ENCODE results near the gene DLG2. TPM values are rescaled to one million over a fixed set of nuclear protein-coding genes. Genes with fewer than 3 reads are reported as not detected.
"Not testable (repeated sequence)": the region's sequence is repeated elsewhere in the genome, so short reads cannot be mapped to it uniquely, and the experiment has no call there.

DLG2 gene
- total RNA-seq, 1 donor from 2014 or later, result 4.7 TPM

- ATAC-seq (no peak), DNase-seq (ENCODE audit: low spot score) (no peak)
Measured at GRCh38 chr11:85247797-85248196, 379.3 kb downstream of the DLG2 start.

- no peak for DNase-seq (ENCODE audit: low spot score)
- no peak for ATAC-seq
Measured at GRCh38 chr11:85238906-85239305, 388.2 kb downstream of the DLG2 start.

GRCh38 chr11:85238038-85238437 lies 389.1 kb downstream of the DLG2 start:
- not testable (repeated sequence) for DNase-seq (ENCODE audit: low spot score); ATAC-seq

DNA sequence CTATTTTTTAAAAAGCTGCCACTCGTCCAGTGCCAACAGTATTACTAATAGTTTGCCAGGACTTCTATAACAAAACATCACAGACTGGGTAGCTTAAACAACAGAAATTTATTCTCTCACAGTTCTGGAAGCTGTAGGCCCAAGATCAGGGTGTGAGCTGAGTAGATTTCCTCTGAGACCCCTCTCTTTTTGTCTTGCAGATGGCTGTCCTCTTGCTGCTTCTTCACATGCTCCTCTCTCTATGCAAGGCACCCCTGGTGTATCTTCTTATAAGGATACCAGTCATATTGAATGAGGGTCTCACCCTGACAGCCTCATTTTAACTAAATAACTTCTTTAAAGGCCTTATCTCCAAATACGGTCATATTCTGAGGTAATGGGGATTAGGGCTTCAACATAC lies 390.9 kb downstream of the DLG2 start:
- ATAC-seq, result no peak
- DNase-seq (ENCODE audit: low spot score), result no peak

GRCh38 chr11:85232559-85232958 lies 394.6 kb downstream of the DLG2 start:
- DNase-seq (ENCODE audit: low spot score) (no peak), ATAC-seq (no peak)

DNA sequence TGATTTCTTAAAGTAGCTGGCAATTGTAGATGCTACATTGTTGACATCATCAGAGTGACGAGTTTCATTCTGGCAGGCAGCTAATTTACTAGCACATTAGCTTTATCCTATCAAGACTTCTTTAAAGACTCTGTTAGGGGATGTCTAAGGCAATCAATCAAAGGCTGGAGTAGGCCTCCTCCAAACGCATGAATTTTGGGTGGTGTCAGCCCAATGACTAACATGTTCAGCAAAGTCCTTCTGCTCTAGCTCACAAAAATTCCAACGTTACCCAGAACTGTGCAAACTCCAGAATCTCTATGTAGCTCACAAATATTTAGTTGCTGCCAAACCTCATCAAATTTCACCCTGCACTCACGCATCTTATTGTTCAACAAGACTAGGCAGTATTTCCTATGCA lies 395.6 kb downstream of the DLG2 start:
- no peak for ATAC-seq

GRCh38 chr11:85229723-85230122 lies 397.4 kb downstream of the DLG2 start:
- DNase-seq (ENCODE audit: low spot score); ATAC-seq: not testable (repeated sequence)

More for the DNA sequence above, 395.6 kb downstream of the DLG2 start:
- DNase-seq (ENCODE audit: low spot score), result no peak

DNA sequence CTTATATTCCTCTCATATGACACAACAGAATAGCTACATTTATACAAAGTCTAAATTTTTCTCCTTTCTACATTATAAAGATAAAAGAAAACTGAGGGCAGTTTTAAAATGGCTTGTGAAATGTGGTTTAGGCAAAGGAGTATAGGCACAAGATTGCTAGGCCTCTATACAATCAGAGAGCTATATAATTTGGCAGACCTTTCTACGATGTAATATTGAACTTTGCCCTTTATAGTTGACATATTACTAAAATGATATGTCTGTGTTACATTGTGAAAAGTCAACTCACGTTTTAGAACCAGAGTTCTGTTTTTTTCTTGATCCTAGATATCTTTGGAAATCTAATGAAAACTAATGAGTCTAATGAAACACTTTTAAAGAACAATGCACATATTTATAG lies 430.2 kb downstream of the DLG2 start:
- DNase-seq (ENCODE audit: low spot score) (no peak), ATAC-seq (no peak)

DNA sequence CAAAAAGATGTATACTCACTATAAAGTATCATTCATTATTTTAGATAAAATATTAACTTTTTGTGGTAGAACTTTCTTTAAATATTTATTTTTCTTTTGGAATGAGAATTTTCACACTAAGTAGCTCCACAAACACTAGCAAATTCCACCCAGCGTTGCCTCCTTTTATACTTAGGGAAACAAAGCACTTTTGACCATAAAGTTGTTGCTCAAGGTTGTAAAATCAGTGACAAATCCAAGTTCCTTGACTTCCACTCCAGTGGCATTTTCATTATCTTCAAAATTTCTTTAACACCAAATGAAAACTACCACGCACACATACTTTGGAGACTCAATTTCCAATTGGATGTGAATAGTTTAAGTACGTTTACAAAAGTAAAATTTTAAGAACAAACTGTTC lies 431.2 kb downstream of the DLG2 start:
- ATAC-seq, result no peak
- DNase-seq (ENCODE audit: low spot score), result no peak

GRCh38 chr11:85187992-85188391 lies 439.2 kb downstream of the DLG2 start:
- ATAC-seq, result no peak
- no peak for DNase-seq (ENCODE audit: low spot score)

GRCh38 chr11:85184721-85185120 lies 442.4 kb downstream of the DLG2 start:
- ATAC-seq (no peak), DNase-seq (ENCODE audit: low spot score) (no peak)

GRCh38 chr11:85182441-85183387 lies 444.4 kb downstream of the DLG2 start:
- DNase-seq (ENCODE audit: low spot score), result no peak
- ATAC-seq, result no peak

- ATAC-seq (no peak), DNase-seq (ENCODE audit: low spot score) (no peak)
Measured at GRCh38 chr11:85180528-85180927, 446.6 kb downstream of the DLG2 start.

DNA sequence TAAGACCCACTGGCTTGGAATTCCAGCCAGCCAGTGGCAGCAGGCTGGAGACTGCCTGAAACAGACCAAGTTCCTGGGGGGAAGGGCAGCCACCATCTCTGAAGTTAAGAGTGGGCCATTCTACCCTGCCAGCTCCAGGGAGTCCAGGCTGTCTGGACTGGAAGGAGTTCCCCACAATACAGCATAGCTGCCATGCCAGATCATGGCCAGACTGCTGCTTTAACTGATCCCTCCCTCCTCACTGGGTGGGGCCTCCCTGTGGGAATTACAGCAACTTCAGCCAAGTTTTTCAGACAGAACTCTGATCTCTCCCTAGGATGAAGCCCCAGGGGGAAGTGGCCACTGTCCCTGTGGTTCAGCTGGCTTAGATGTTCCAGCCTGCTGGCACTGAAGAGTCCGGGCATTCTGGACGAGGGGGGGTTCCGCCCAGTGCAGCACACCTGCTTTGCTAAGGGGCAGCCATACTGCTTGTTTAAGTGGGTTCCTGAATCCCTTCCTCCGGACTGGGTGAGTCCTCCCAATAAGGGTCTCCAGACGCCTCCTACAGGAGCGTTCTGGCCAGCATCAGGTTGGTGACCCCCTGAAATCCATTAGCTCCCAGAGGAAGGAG lies 455.4 kb downstream of the DLG2 start:
- DNase-seq (ENCODE audit: low spot score) (no peak), ATAC-seq (no peak)

DNA sequence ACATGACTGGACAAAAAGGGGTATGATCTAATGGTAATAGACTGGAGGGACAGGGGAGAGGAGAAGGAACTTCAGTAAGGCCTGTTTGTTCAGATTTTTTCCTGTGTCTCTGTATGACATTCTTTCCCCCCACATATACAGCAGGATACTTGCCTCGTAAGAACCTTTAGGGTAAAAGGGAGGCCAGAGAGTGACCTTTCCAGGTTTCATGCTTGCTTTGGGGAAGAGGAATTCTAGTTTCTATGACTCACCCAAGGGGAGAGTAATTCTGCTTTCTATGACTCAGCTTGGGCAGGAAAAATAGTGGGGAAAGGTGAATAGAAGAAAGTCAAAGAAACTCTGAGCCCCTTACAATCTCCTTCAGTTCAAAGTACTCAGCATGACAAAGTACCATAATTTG lies 457.0 kb downstream of the DLG2 start:
- no peak for DNase-seq (ENCODE audit: low spot score)

GRCh38 chr11:85167471-85167870 lies 459.7 kb downstream of the DLG2 start:
- ATAC-seq (no peak), DNase-seq (ENCODE audit: low spot score) (no peak)

More for the DNA sequence above, 457.0 kb downstream of the DLG2 start:
- no peak for ATAC-seq

DNA sequence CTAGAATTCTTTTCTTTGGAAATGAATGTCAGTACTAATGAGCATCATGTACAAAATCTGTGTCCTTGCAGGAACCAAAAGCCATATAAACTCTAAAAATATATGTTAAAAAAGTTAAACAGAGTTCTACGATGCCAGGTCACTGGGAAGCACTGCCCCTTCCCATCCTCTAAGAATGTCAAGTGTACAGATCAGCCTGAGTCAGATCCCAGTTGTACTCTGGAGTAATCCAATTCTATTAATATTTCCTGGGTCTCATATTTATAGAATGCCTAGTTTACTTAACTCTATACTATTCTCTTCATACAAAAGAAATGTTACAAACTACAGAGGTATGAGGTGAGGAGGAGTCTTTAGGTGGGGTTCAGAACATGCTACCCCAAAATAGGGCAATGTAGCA lies 460.1 kb downstream of the DLG2 start:
- ATAC-seq (no peak), DNase-seq (ENCODE audit: low spot score) (no peak)

- ATAC-seq, result no peak
Measured at GRCh38 chr11:85165819-85166218, 461.3 kb downstream of the DLG2 start.

GRCh38 chr11:85164743-85165142 lies 462.4 kb downstream of the DLG2 start:
- no peak for ATAC-seq
- no peak for DNase-seq (ENCODE audit: low spot score)

More at GRCh38 chr11:85165819-85166218, 461.3 kb downstream of the DLG2 start:
- no peak for DNase-seq (ENCODE audit: low spot score)

GRCh38 chr11:85154294-85154693 lies 472.9 kb downstream of the DLG2 start:
- ATAC-seq, result no peak
- DNase-seq (ENCODE audit: low spot score), result no peak

DNA sequence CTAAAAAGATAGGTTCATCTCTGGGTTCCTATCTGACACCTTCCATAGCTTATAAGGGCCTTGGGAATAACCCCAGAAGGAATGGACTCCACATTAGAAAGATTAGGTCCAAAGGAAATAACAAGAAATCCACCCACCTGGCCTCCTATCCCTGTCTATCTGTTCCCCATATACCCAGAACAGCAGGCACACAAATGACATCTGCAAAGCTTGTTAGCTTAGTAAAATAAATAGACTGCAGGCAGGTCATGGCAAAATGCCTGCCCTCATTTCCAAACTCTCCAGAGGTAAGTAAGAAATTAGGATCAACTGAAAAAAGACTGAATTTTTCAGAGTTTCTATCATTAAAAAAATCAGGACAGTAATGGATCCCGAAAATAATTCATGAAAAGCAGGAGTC lies 489.5 kb downstream of the DLG2 start:
- DNase-seq (ENCODE audit: low spot score) (peak; percentile 71), ATAC-seq (peak; percentile 99)

- DNase-seq (ENCODE audit: low spot score), result no peak
- ATAC-seq, result no peak
Measured at GRCh38 chr11:85133636-85134035, 493.5 kb downstream of the DLG2 start.

Data from left lobe of liver (tissue), 2 donors.